Measurements from ENCODE around the gene ARHGAP26. TPM values are rescaled to one million over a fixed set of nuclear protein-coding genes. Genes with fewer than 3 reads are reported as not detected.

ARHGAP26 gene
- total and polyA plus RNA-seq, 4 donors, result 5.4 to 52.3 (median 30.4) TPM

GRCh38 chr5:143244000-143244736 is 474.0 kb downstream of the ARHGAP26 start:
- WGBS, 2 donors, result 71 to 83% methylated on average over 16 of the region's 16 CpGs
- Histone ChIP-seq H3K27me3 (ENCODE audit: control insufficient read depth in 3 of 3, insufficient read depth in 3 of 3, low read length in 2 of 3) (no peaks in the 10 kb centered on the region), H3K9ac (ENCODE audit: insufficient read depth in 1 of 2, low read length in 2 of 2) (no peak overlapping the region), H3K4me1 (ENCODE audit: control insufficient read depth in 5 of 5, insufficient read depth in 5 of 5, low read length in 5 of 5) (peaks cover 0 to 27% (median 2%) of the 10 kb centered on the region in 5 donors), H3K36me3 (ENCODE audit: control insufficient read depth in 4 of 4, insufficient read depth in 4 of 4, low read length in 4 of 4) (no peaks in the 10 kb centered on the region), H3K4me3 (no peak overlapping the region), H3K27ac (ENCODE audit: low read depth in 1 of 2, low read length in 1 of 2) (peak overlapping the region; percentile 36 to 55), H3K9me3 (ENCODE audit: control insufficient read depth in 4 of 4, insufficient read depth in 3 of 4, low read length in 3 of 4) (peaks cover 0 to 2% (median 0%) of the 10 kb centered on the region in 4 donors)
- TF ChIP-seq CTCF (IDR thresholded peaks at IDR 0.05; ENCODE audit: control extremely low read depth, extremely low read depth), result no peak
- ATAC-seq (ENCODE audit: insufficient read depth, low FRiP score) (peak; percentile 72), DNase-seq (peak; percentile 57 to 74 (median 66))

GRCh38 chr5:143244990-143245389 is 474.8 kb downstream of the ARHGAP26 start:
- H3K9ac ChIP-seq (ENCODE audit: insufficient read depth in 1 of 2, low read length in 2 of 2), result no peak overlapping the region
- no peak overlapping the region for H3K27ac ChIP-seq (ENCODE audit: low read depth in 1 of 2, low read length in 1 of 2)

GRCh38 chr5:143245929-143246561 is 475.9 kb downstream of the ARHGAP26 start:
- Histone ChIP-seq H3K36me3 (ENCODE audit: control insufficient read depth in 4 of 4, insufficient read depth in 4 of 4, low read length in 4 of 4) (no peaks in the 10 kb centered on the region), H3K9ac (ENCODE audit: insufficient read depth in 1 of 2, low read length in 2 of 2) (no peak overlapping the region), H3K4me3 (no peak overlapping the region), H3K27me3 (ENCODE audit: control insufficient read depth in 3 of 3, insufficient read depth in 3 of 3, low read length in 2 of 3) (no peaks in the 10 kb centered on the region), H3K4me1 (ENCODE audit: control insufficient read depth in 5 of 5, insufficient read depth in 5 of 5, low read length in 5 of 5) (peaks cover 0 to 26% (median 0%) of the 10 kb centered on the region in 5 donors), H3K9me3 (ENCODE audit: control insufficient read depth in 4 of 4, insufficient read depth in 3 of 4, low read length in 3 of 4) (peaks cover 0 to 2% (median 0%) of the 10 kb centered on the region in 4 donors), H3K27ac (ENCODE audit: low read depth in 1 of 2, low read length in 1 of 2) (no peak overlapping the region)
- DNase-seq, result no peak
- ATAC-seq (ENCODE audit: insufficient read depth, low FRiP score), result no peak
- no peak for TF ChIP-seq CTCF (IDR thresholded peaks at IDR 0.05; ENCODE audit: control extremely low read depth, extremely low read depth)
- WGBS, 2 donors, result 92 to 94% methylated on average over 11 of the region's 11 CpGs

More at GRCh38 chr5:143244990-143245389, 474.8 kb downstream of the ARHGAP26 start:
- H3K4me1 ChIP-seq (ENCODE audit: control insufficient read depth in 5 of 5, insufficient read depth in 5 of 5, low read length in 5 of 5), result peaks cover 0 to 29% (median 2%) of the 10 kb centered on the region in 5 donors
- 67 to 70% methylated on average over 2 of the region's 2 CpGs for WGBS, 2 donors
- ATAC-seq (ENCODE audit: insufficient read depth, low FRiP score), result no peak
- H3K36me3 ChIP-seq (ENCODE audit: control insufficient read depth in 4 of 4, insufficient read depth in 4 of 4, low read length in 4 of 4), result no peaks in the 10 kb centered on the region
- H3K27me3 ChIP-seq (ENCODE audit: control insufficient read depth in 3 of 3, insufficient read depth in 3 of 3, low read length in 2 of 3), result no peaks in the 10 kb centered on the region
- peaks cover 0 to 2% (median 0%) of the 10 kb centered on the region in 4 donors for H3K9me3 ChIP-seq (ENCODE audit: control insufficient read depth in 4 of 4, insufficient read depth in 3 of 4, low read length in 3 of 4)
- TF ChIP-seq CTCF (IDR thresholded peaks at IDR 0.05; ENCODE audit: control extremely low read depth, extremely low read depth), result no peak
- no peak overlapping the region for H3K4me3 ChIP-seq
- DNase-seq, result no peak

Measured in lung (tissue), 12 donors.